ENCODE results near the gene CSPG4.

CSPG4 gene

DNA sequence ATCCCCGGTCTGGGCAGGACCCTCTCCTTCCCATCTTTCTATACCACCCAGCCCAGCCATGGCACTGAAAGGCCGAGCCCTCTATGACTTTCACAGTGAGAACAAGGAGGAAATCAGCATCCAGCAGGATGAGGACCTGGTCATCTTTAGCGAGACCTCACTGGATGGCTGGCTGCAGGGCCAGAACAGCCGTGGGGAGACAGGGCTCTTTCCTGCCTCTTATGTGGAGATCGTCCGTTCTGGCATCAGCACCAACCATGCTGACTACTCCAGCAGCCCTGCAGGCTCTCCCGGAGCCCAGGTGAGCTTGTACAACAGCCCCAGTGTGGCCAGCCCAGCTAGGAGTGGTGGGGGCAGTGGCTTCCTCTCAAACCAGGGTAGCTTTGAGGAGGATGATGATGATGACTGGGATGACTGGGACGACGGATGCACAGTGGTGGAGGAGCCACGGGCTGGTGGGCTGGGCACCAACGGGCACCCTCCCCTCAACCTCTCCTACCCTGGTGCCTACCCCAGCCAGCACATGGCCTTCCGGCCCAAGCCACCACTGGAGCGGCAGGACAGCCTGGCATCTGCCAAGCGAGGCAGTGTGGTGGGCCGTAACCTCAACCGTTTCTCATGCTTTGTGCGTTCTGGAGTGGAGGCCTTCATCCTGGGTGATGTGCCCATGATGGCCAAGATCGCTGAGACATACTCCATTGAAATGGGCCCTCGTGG lies 63.4 kb downstream of the CSPG4 start:
- H3K9me3 Mint-ChIP-seq = no peaks in the 10 kb centered on the region
- no peak overlapping the region for H3K27ac Mint-ChIP-seq
- H3K27me3 Mint-ChIP-seq = peaks cover 9% of the 10 kb centered on the region
- peak overlapping the region; percentile 86 for H3K4me3 Mint-ChIP-seq
- H3K4me1 Mint-ChIP-seq (ENCODE audit: low read depth) = peaks cover 35% of the 10 kb centered on the region
- no peaks in the 10 kb centered on the region for H3K36me3 Mint-ChIP-seq (ENCODE audit: low read depth)

DNA sequence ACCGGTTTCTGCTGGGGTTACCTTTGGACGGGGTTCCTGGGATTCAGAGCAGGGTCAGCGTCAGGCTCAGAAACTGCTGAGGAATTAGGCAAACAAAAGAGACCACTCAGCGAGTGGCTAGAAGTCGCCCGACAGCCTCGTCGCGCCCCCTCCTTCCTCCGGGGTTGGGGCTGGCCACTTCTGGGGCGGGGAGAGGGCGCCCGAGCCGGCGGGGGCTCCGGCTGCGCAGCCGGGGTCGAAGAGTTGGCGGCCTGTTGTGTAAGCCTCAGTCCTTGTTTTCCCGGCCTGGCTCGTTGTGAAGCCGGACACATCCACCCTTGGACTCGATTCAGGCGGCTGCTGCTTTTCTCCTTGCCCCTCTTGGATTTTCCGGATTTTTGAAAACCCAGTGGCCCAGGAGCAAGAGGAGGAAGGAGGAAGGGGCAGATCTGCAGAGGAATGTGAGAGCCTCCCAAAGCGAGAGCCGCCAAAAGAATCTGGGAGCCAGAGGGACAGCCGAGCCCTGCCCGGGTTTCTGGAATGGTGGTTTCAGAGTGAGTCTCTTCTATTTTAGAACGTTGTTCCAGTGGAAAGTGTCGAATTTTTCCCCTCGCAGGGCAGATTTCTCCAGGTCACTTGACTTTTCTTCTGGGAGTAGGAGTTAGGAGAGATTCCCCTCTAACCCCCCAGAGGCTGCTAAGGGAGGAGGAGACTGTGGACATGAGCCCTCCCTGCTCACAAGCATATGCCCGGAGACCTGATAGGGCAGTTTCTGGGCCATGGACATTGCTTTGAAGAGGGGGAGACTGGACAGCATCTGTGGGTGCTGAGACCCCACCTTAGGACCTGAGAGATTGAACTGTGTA lies 64.3 kb downstream of the CSPG4 start:
- Mint-ChIP-seq H3K9me3 (no peaks in the 10 kb centered on the region), H3K4me3 (peak overlapping the region; percentile 86), H3K36me3 (ENCODE audit: low read depth) (no peaks in the 10 kb centered on the region), H3K27ac (peak overlapping the region; percentile 81), H3K27me3 (peaks cover 9% of the 10 kb centered on the region), H3K4me1 (ENCODE audit: low read depth) (peaks cover 35% of the 10 kb centered on the region)

DNA sequence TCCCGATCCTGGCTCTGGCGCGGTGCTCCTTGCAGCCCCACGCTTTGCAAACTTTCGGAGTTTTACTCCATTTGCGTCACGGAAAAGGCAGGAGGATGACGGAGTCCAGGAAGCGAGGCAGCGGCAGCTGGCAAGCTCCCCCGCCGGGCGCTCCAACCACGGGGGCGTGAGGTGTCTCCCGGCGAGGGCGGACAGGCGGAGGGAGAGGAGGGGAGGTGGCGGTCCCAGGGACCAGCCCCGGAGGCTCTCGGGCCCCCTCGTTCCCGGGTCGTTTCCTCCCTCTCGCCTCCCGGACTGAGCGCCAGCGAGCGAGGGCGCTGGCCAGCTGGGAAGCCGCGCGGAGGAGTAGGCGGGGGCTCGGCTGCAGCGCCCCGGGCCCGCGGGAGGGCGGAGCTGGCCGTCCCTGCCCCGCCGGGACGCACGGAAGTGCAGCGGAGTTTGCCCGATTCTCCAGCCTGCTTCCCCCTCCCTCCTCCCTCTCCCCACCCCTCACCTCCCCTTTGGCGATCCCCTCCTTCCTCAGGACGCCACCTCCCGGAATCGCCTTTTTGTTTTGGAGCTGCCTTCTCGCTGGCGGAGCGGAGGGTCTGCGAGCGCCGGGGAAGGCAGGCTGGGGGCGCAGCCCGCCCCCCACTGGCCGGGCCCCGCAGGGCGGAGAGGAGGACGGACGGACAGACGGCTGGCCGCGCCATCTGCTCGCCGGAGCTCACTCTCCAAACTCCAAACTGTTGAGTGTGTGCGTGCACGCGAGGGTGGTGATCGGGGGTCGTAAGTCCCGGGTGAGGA lies 65.1 kb downstream of the CSPG4 start, which contains the start of gene SNX33:
Gene SNX33 (plus strand): TSS at position 543 of the 786 bp plus-strand sequence. CDS start 1,191 bp downstream, outside the sequence.
- no peaks in the 10 kb centered on the region for H3K36me3 Mint-ChIP-seq (ENCODE audit: low read depth)
- peak within 1 kb of the TSS; percentile 86 for H3K4me3 Mint-ChIP-seq
- no peaks in the 10 kb centered on the region for H3K9me3 Mint-ChIP-seq
- peaks cover 35% of the 10 kb centered on the region for H3K4me1 Mint-ChIP-seq (ENCODE audit: low read depth)
- peaks cover 9% of the 10 kb centered on the region for H3K27me3 Mint-ChIP-seq
- peak within 1 kb of the TSS; percentile 81 for H3K27ac Mint-ChIP-seq

DNA sequence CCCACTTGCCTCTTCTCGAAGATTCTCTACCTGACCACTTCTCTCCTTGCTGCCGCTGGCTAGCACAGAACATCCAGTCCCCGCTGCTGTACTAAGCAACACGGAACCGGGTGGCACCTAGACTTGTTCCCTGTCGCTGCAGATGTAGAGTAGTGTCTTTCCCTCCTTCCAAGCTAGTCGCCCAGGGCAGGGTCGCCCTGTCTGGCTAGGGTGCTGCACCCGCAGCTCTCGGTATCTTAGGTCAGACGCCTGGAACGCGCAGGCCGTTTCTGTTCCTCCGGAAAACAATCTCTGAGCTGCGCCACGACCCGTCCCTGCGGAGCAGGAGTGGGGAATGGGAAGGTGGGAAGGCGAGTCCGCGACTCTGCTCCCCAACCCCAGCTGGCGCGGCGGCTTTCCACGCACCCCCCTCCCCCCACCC lies 65.7 kb downstream of the CSPG4 start:
- Mint-ChIP-seq H3K27ac (peak overlapping the region; percentile 59), H3K4me3 (peak overlapping the region; percentile 82), H3K36me3 (ENCODE audit: low read depth) (no peaks in the 10 kb centered on the region), H3K27me3 (peaks cover 9% of the 10 kb centered on the region), H3K4me1 (ENCODE audit: low read depth) (peaks cover 33% of the 10 kb centered on the region), H3K9me3 (no peaks in the 10 kb centered on the region)

DNA sequence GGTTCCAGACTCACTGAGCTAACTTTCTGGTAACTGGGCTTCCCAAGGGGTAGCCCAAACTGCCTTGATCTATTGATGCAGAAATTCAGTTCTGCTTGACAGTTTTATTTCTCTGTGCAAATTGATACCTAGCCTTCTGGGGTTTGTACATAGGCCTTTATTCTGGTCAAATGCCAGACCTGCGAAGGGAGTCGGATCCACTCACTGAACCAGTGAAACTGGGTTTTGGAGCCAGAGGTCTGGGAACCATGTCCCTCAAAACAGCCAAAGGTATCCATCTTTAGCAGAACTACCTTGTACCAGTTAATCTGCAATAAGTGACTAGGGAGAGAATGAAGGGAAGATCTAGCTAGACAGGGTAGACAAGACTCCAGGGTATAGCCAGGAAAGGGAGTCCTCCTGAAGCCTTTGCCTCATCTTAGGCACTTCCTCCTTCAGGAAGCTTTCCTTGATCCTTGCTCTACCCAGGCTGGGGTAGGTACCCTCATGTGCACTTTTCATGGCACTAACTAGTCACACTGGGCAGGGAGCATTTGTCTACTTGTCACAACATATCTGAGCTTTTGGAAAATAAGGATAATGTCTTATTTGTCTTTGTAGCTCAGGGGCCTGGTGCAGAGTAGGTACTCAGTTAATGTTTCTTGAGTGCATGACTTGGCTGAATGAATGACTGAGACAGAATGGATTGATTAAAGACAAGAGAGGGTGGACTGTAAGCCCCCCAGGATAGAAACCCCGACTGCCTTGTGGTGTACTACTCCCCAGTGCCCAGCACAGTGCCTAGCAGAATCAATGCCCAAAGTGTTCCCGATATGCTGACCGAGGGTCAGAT lies 66.3 kb downstream of the CSPG4 start:
- Mint-ChIP-seq H3K27me3 (peaks cover 9% of the 10 kb centered on the region), H3K36me3 (ENCODE audit: low read depth) (no peaks in the 10 kb centered on the region), H3K4me1 (ENCODE audit: low read depth) (peaks cover 27% of the 10 kb centered on the region), H3K27ac (peak overlapping the region; percentile 59), H3K4me3 (peak overlapping the region; percentile 82), H3K9me3 (no peaks in the 10 kb centered on the region)

DNA sequence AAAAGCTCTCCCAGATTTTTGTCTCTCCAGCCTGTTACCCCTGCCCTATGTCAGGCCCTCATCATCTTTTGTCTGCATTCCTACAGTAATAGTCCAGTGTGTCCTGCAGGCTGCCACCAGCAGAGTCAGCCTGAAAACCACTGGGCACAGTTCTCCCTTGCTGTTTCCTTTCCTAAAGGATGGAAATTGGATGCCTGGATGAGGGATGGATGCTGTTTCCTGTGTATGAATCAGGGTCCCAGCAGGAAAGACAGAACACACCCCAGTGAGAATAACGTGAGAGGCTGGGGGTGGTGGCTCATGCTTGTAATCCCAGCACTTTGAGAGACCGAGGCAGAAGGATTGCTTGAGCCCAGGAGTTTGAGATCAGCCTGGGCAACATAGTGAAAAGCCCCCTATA lies 68.3 kb downstream of the CSPG4 start:
- peaks cover 9% of the 10 kb centered on the region for H3K27me3 Mint-ChIP-seq
- H3K4me3 Mint-ChIP-seq = no peak overlapping the region
- no peaks in the 10 kb centered on the region for H3K9me3 Mint-ChIP-seq
- H3K27ac Mint-ChIP-seq = no peak overlapping the region
- H3K36me3 Mint-ChIP-seq (ENCODE audit: low read depth) = peaks cover under 1% of the 10 kb centered on the region
- H3K4me1 Mint-ChIP-seq (ENCODE audit: low read depth) = peaks cover 16% of the 10 kb centered on the region

DNA sequence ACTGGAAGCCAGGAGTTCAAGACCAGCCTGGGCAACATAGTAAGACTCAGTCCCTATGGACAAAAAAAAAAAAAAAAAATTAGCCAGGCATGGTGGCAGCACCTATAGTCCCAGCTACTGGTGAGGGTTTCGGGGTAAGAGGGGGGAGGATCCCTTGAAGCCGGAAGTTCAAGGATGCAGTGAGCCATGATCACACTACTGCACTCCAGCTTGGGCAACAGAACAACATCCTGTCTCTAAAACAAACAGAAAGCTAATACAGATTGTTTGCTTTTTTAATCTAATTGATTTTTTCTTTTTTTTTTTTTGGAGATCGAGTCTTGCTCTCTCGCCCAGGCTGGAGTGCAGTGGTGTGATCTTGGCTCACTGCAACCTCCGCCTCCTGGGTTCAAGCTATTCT lies 71.0 kb downstream of the CSPG4 start:
- no peak overlapping the region for H3K27ac Mint-ChIP-seq

DNA sequence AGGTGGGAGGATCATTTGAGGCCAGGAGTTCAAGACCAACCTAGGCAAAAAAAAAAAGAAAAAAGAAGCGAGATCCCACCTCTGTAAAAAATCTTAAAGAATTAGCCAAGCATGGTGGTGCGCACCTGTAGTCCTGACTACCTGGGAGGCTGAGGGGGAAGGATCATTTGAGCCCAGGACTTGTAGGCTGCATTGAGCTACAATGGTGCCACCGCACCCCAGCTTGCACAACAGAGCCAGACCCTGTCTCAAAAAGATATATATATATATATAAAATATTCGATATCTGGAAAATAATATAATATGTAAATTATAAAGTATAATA lies 71.5 kb downstream of the CSPG4 start:
- Mint-ChIP-seq H3K27me3 (peaks cover under 1% of the 10 kb centered on the region), H3K4me3 (peak overlapping the region; percentile 99), H3K4me1 (ENCODE audit: low read depth) (peaks cover 32% of the 10 kb centered on the region), H3K9me3 (no peaks in the 10 kb centered on the region), H3K36me3 (ENCODE audit: low read depth) (peaks cover 26% of the 10 kb centered on the region), H3K27ac (peak overlapping the region; percentile 97)

More for the DNA sequence above, 71.0 kb downstream of the CSPG4 start:
- Mint-ChIP-seq H3K9me3 (no peaks in the 10 kb centered on the region), H3K4me3 (no peak overlapping the region), H3K36me3 (ENCODE audit: low read depth) (peaks cover 26% of the 10 kb centered on the region), H3K4me1 (ENCODE audit: low read depth) (peaks cover 36% of the 10 kb centered on the region), H3K27me3 (peaks cover 5% of the 10 kb centered on the region)

DNA sequence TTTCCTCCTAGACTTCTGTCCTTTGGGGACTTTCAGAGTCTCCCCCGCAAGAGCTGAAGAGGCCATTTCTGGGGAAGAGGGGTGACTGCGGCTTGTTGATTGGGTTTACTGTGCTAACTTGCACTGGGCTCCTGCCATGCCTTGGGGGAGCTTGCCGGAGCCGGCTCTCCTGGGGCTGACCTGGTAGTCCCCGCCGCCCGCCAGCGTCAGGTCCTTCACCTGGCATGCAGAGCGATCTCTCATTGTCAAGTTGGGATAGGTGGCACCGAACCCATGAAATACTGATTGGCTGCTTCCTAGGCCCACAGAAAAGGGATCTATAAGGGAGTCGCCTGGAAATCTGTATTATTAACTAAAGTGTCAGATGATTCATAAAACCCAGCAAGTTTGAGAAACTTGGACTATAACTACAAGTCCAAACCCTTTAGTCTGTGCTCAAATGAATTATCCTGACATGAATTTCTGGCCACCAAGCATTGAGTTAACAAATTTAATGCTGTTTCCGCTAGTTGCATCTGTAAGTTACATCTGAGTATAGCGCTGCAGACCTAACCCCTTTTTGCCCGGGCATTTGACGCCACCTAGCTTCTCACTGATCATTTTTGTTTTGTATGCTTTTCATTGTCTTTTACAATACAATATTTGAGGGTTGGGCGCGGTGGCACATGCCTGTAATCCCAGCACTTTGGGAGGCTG lies 72.0 kb downstream of the CSPG4 start:
- Mint-ChIP-seq H3K4me1 (ENCODE audit: low read depth) (peaks cover 34% of the 10 kb centered on the region), H3K27me3 (no peaks in the 10 kb centered on the region), H3K27ac (peak overlapping the region; percentile 97)

DNA sequence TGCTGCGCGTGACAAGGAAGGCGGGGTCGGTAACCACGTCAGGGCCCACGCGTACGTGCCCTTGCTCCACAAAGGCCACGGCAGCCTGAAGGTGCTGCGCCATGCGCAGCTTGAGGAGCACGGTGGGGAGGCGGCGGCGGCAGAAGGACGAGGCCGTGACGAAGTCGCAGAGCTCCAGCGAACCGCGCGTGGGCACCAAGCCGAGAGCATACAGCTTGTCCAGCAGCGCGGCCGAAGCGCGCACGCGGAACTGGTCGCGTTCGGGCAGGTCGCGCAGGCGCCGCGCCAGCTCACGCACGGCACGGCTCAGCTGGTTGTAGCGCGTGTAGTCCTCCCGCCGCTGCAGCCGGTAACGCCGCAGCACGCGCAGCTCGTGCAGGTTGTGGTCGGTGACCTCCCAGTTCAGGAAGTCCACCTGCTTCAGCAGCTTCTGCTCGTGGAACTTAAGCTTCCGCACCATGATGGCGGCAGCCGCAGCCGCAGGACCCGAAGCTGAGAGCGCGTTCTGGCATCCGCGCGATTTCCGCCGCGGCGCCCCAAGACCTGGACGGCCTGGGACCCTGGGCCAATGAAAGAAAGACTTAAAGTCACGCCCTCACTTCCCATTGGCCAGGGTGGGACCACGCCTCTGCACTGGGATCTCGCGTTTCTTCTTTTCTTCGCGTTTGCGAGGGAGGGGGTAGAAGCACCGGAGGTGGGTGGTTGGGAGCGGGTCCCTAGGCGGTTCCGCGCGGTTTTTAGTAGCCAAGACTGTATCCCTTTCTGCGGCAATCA lies 72.8 kb downstream of the CSPG4 start, which contains the start of gene IMP3:
Gene IMP3 (minus strand): TSS at position 516 of the 774 bp plus-strand sequence. CDS start 56 bp downstream, at position 460.
- Mint-ChIP-seq H3K4me1 (ENCODE audit: low read depth) (peaks cover 34% of the 10 kb centered on the region), H3K27me3 (no peaks in the 10 kb centered on the region), H3K9me3 (no peaks in the 10 kb centered on the region), H3K4me3 (peak within 1 kb of the TSS; percentile 99), H3K27ac (peak within 1 kb of the TSS; percentile 97), H3K36me3 (ENCODE audit: low read depth) (peaks cover 26% of the 10 kb centered on the region)

More for the DNA sequence above, 72.0 kb downstream of the CSPG4 start:
- Mint-ChIP-seq H3K36me3 (ENCODE audit: low read depth) (peaks cover 26% of the 10 kb centered on the region), H3K9me3 (no peaks in the 10 kb centered on the region), H3K4me3 (peak overlapping the region; percentile 99)

DNA sequence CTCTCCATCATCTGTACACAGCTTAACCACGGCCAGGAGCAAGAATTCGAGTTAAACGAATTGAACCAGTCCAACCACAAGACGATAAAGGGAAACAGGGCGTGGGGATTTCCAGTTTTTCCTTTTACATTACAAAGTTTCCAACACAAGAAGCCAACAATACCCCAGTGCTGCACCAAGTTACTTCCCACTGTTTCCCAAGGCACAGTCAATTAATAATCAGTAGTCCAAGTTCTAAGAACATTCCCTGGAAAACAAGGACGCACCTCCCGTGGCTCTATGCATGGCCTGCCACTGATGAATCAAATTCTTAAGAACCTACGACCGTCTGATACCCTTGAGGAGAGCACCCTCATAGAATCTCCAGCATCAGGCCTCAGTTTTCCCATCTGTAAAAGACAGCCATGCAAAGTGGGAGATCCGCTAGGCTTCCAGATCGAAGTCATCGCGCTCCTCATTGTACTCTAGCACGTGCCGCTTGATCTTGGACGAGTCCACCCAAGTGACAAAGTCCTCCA lies 73.4 kb downstream of the CSPG4 start:
- Mint-ChIP-seq H3K27ac (peak overlapping the region; percentile 97), H3K27me3 (no peaks in the 10 kb centered on the region), H3K4me3 (peak overlapping the region; percentile 99), H3K9me3 (no peaks in the 10 kb centered on the region), H3K36me3 (ENCODE audit: low read depth) (peaks cover 26% of the 10 kb centered on the region), H3K4me1 (ENCODE audit: low read depth) (peaks cover 34% of the 10 kb centered on the region)

DNA sequence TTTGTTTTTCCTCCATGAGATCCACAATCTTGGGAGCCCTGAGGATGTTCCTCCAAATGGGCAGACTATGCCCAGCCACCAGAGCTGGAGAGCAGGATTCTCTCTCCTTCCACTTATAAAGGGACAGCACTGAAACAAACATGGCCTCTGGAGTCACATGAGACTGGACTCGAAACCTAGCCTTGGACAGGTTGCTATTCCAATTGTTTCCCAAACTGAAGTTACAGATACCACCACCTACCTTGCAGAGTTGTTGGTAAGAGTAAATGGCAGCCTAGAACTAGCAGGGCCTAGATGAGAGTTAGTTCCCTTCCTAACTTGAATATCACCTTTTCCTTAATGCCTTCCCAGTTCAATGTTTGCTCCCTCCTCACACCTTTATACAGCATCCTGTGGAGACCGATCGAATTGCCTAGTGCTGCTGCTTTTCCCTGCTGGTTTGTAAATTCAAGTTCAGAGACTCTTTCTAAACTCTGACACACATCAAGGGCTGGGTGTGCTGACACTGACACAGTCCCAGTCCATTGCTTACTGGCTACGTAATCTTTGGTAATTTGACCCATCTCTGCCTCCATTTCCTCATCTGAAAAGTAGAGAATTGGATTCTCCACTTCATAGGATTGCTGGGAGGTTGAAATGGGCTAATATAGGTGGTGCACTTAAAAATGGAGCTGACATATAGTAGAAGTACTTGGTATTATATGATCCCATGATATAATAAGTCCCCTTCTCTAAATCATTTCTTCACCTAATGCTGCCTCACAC lies 75.2 kb downstream of the CSPG4 start:
- Mint-ChIP-seq H3K27me3 (no peaks in the 10 kb centered on the region), H3K9me3 (no peaks in the 10 kb centered on the region), H3K4me1 (ENCODE audit: low read depth) (peaks cover 34% of the 10 kb centered on the region), H3K36me3 (ENCODE audit: low read depth) (peaks cover 26% of the 10 kb centered on the region), H3K27ac (peak overlapping the region; percentile 61), H3K4me3 (peak overlapping the region; percentile 99)

Data from stimulated activated naive CD8-positive, alpha-beta T cell treated with anti-CD3 and anti-CD28 coated beads, Interleukin-15, Interleukin-2, amounts not matched to agents 100 ng/mL and 50 ng/mL, for 24 hours (primary cell).